GM12878 (cell line): ENCODE results near the gene SRP68. TPM values are rescaled to one million over a fixed set of nuclear protein-coding genes. Genes with fewer than 3 reads are reported as not detected.

Source experiments
- ATAC-seq: fragments of 200-7000 bp; cut with Tn5 transposase; 3 replicates; pipeline ENCODE4 v1.9.1; 2020; ENCODE audit warnings: mild to moderate bottlenecking, moderate library complexity
- BruUV-seq: library from RNA; stranded (reverse); fragments of 400-500 nt; replicated peaks from 2 replicates; lab custom pipeline; 2021; lab: Mats Ljungman, UMichigan
- CTCF ChIA-PET: fragments of 300-600 bp; sonication (Branson Sonifier 250); formaldehyde crosslinking; extraction: SDS; loops from one replicate; lab custom pipeline; 2021; ENCODE audit warnings: inconsistent platforms; lab: Yijun Ruan, JAX
- POLR2A ChIA-PET: fragments of 350-600 bp; formaldehyde crosslinking; extraction: SDS; loops from one replicate; lab custom pipeline; 2021; ENCODE audit warnings: inconsistent platforms; lab: Charles Lee
- RAD21 ChIA-PET: fragments of 300-600 bp; sonication (Branson Sonifier 250); formaldehyde crosslinking; loops from one replicate; lab custom pipeline; 2023; ENCODE audit warnings: antibody characterized with exemption; ENCODE audit not compliant: unreplicated experiment; lab: Charles Lee
- SMC1A ChIA-PET: fragments of 300-600 bp; sonication (Branson Sonifier 250); formaldehyde crosslinking; loops from one replicate; lab custom pipeline; 2023; ENCODE audit not compliant: unreplicated experiment, uncharacterized antibody; lab: Charles Lee
- DNase-seq: peaks from one replicate; pipeline ENCODE4 v3.0.0-alpha.2; 2011; ENCODE audit warnings: low read depth, low spot score
- FAIRE-seq: peaks from 3 replicates; lab custom pipeline; 2011; peaks lifted over from hg19 to GRCh38; lab: Jason Lieb, UNC
- H2AFZ ChIP-seq: 2 replicates; pipeline ENCODE4 v1.6.0; 2011; ENCODE audit warnings: low read depth, low read length, control low read depth; ENCODE audit not compliant: control insufficient read depth
- H3K27ac ChIP-seq: 2 replicates; pipeline ENCODE4 v1.5.1; 2011; ENCODE audit warnings: control low read depth; ENCODE audit not compliant: control insufficient read depth, insufficient read depth
- H3K27me3 ChIP-seq, 2 experiments: replicated peaks in 1 of 2; 2 replicates each; pipeline versions ENCODE4 v1.6.0 to v1.6.1; 2011; ENCODE audit warnings: low read length in 1 of 2; ENCODE audit not compliant: control insufficient read depth in 2 of 2, insufficient read depth in 2 of 2
- H3K36me3 ChIP-seq, 2 experiments: 2 replicates each; pipeline ENCODE4 v1.5.1; 2011; ENCODE audit warnings: low read length in 1 of 2; ENCODE audit not compliant: control insufficient read depth in 2 of 2, insufficient read depth in 2 of 2
- H3K4me1 ChIP-seq: 2 replicates; pipeline ENCODE4 v1.6.1; 2011; ENCODE audit warnings: mild to moderate bottlenecking, low read length, moderate library complexity, mixed read lengths; ENCODE audit not compliant: control insufficient read depth, insufficient read depth
- H3K4me2 ChIP-seq: 2 replicates; pipeline ENCODE4 v1.6.0; 2011; ENCODE audit warnings: control low read depth; ENCODE audit not compliant: control insufficient read depth, insufficient read depth
- H3K4me3 ChIP-seq: fragments of 200-600 bp; sonication (generic); 2 replicates; pipeline ENCODE4 v1.5.1; 2016
- H3K79me2 ChIP-seq: 2 replicates; pipeline ENCODE4 v1.6.0; 2011; ENCODE audit warnings: low read length; ENCODE audit not compliant: control insufficient read depth, insufficient read depth
- H3K9ac ChIP-seq: 2 replicates; pipeline ENCODE4 v1.8.0; 2011; ENCODE audit warnings: low read length, control low read depth, mixed read lengths; ENCODE audit not compliant: control insufficient read depth, insufficient read depth
- H3K9me3 ChIP-seq: replicated peaks from 3 replicates; pipeline ENCODE4 v1.5.1; 2011; ENCODE audit warnings: mild to moderate bottlenecking, low read length; ENCODE audit not compliant: control insufficient read depth, insufficient read depth
- H4K20me1 ChIP-seq: 2 replicates; pipeline ENCODE4 v1.6.0; 2011; ENCODE audit not compliant: control insufficient read depth, insufficient read depth
- BRCA1 ChIP-seq: IDR thresholded peaks from 2 replicates; pipeline ENCODE4 v1.6.1; 2011; ENCODE audit warnings: low read depth, low read length, improper control_type of control experiment
- JUND ChIP-seq: IDR thresholded peaks from 2 replicates; pipeline ENCODE4 v1.6.1; 2012; ENCODE audit warnings: low read depth, mild to moderate bottlenecking, low read length, improper control_type of control experiment, moderate library complexity
- RBBP5 ChIP-seq: fragments of 200-600 bp; sonication (generic); conservative IDR thresholded peaks from 2 replicates; pipeline ENCODE4 v1.6.1; 2016
- TCF3 ChIP-seq: IDR thresholded peaks from 2 replicates; pipeline ENCODE4 v1.6.1; 2012; ENCODE audit warnings: low read depth, mild to moderate bottlenecking, low read length, borderline replicate concordance; ENCODE audit not compliant: insufficient read depth
- TCF7 ChIP-seq: IDR thresholded peaks from 2 replicates; pipeline ENCODE4 v1.6.1; 2014; ENCODE audit warnings: antibody characterized with exemption, borderline replicate concordance
- ZBTB40 ChIP-seq: fragments of 450-650 bp; IDR thresholded peaks from 2 replicates; pipeline ENCODE4 v1.6.1; 2016; ENCODE audit warnings: mild to moderate bottlenecking, moderate library complexity, borderline replicate concordance
- WGBS: methylation state at CpG from one replicate; pipeline ENCODE4 v1.1.6; 2016; ENCODE audit warnings: low lambda C conversion rate; ENCODE audit not compliant: insufficient replicate concordance, insufficient coverage; ENCODE audit errors: missing lambda C conversion rate; 5-methylcytosine and 5-hydroxymethylcytosine counted together
- in situ Hi-C: fragments of 300-500 bp; cut with MboI; formaldehyde crosslinking; loops from 9 replicates; pipeline ENCODE4 v1.14.3; 2018; ENCODE audit warnings: mixed read lengths
- intact Hi-C: fragments of 100-400 bp; cut with micrococcal nuclease; formaldehyde crosslinking; loops from one replicate; pipeline ENCODE4 v1.14.2; 2022; ENCODE audit not compliant: unreplicated experiment
- polyA plus RNA-seq, 11 experiments: library from polyadenylated mRNA; depleted of rRNA in 4 of 11; unstranded in 6 of 11; stranded (reverse) in 5 of 11; fragments of >200 nt; fragmentation: Nextera tagmentation in 4 of 11; fragmentation: Illumina TruSeq in 1 of 11; extraction: Ambion mirVana in 4 of 11; extraction: Trizol in 1 of 11; gene quantifications; 1 replicate in 1 of 11; 2 replicates in 10 of 11; pipeline versions ENCODE4 v1.2.1 to v1.2.3, GENCODE V29; 2011 to 2016; ENCODE audit warnings: inconsistent platforms in 2 of 11, missing spikeins in 2 of 11, low read depth in 1 of 11
- total RNA-seq, 4 experiments: library from RNA; depleted of rRNA in 3 of 4; stranded (reverse); fragments of >200 nt in 3 of 4; fragmentation: Illumina TruSeq in 1 of 4; extraction: Trizol in 1 of 4; gene quantifications; 2 replicates each; pipeline versions ENCODE4 v1.2.1 to v1.2.3, GENCODE V29; 2013 to 2021
- TF ChIP-seq, protein P1 (sequence below): fragments of 450-650 bp; IDR thresholded peaks from 2 replicates; pipeline ENCODE4 v1.6.1; 2018; ENCODE audit warnings: borderline replicate concordance, mild to moderate bottlenecking; ENCODE audit not compliant: partially characterized antibody

Gene SRP68
- total and polyA plus RNA-seq, 10 of the 15 experiments (the other 5 are each of a cell fraction or from before 2014, with no cell fraction given) = 24.7 to 89.7 (median 62.7) TPM

DNA sequence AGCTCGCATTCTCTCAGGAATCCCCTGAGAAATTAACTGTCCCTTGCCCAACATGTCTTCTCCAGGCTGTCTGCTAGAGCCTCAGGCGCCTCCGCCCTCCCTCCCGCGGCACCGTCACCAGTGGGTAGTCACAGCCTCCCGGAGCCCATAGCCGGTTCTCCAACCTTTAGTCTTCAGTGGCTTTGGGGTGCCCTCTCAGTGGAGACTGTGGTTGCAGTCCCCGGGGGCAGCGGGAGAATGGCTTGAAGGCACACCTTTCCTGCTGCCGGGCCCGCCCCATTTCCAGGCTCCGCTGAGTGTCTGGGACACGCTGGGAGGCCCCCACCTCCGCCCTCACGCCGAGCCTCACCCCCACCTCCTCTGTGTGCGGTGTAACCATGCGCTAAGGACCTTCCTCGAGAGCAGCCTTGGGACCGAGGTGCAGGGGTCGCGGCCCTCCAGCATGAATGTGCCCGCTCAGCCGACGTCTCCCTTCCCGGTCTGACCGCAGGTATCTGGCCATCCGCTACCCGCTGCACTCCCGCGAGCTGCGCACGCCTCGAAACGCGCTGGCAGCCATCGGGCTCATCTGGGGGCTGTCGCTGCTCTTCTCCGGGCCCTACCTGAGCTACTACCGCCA lies 3.9 kb upstream of the SRP68 start:
- no peak for FAIRE-seq
- RAD21 ChIA-PET = no interaction called here
- Histone ChIP-seq H3K79me2 (peaks cover 17% of the 10 kb centered on the region), H3K4me1 (no peaks in the 10 kb centered on the region), H4K20me1 (no peaks in the 10 kb centered on the region), H2AFZ (no peak overlapping the region), H3K4me2 (no peak overlapping the region), H3K27me3 (peaks cover 7 to 26% of the 10 kb centered on the region in 2 experiments; a peak in 3 of 4 replicates), H3K36me3 (no peaks in the 10 kb centered on the region), H3K9me3 (no peaks in the 10 kb centered on the region), H3K27ac (no peak overlapping the region), H3K4me3 (no peak overlapping the region), H3K9ac (no peak overlapping the region)
- TF ChIP-seq ZBTB40 (no peak), TCF3 (no peak), BRCA1 (no peak), JUND (no peak), RBBP5 (no peak), TCF7 (no peak)
- TF ChIP-seq, protein P1, sequence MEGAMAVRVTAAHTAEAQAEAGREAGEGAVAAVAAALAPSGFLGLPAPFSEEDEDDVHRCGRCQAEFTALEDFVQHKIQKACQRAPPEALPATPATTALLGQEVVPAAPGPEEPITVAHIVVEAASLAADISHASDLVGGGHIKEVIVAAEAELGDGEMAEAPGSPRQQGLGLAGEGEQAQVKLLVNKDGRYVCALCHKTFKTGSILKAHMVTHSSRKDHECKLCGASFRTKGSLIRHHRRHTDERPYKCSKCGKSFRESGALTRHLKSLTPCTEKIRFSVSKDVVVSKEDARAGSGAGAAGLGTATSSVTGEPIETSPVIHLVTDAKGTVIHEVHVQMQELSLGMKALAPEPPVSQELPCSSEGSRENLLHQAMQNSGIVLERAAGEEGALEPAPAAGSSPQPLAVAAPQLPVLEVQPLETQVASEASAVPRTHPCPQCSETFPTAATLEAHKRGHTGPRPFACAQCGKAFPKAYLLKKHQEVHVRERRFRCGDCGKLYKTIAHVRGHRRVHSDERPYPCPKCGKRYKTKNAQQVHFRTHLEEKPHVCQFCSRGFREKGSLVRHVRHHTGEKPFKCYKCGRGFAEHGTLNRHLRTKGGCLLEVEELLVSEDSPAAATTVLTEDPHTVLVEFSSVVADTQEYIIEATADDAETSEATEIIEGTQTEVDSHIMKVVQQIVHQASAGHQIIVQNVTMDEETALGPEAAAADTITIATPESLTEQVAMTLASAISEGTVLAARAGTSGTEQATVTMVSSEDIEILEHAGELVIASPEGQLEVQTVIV = no peak
- CTCF ChIA-PET = no interaction called here
- 21% methylated on average over 37 of the region's 41 CpGs for WGBS
- POLR2A ChIA-PET = no interaction called here
- BruUV-seq = no TSS peak
- DNase-seq = no peak
- intact Hi-C loops = no loop called here
- SMC1A ChIA-PET = no interaction called here
- in situ Hi-C loops = no loop called here
- no peak for ATAC-seq
